PC-9 (cell line): Measurements from ENCODE around the gene CRISPLD2.

Experiments
- CTCF ChIP-seq: fragments of 200-600 bp; sonication (generic); conservative IDR thresholded peaks from 2 replicates; pipeline ENCODE4 v1.6.1; 2017; ENCODE audit warnings: mixed run types, antibody characterized with exemption, mild to moderate bottlenecking, moderate library complexity
- EZH2 ChIP-seq: fragments of 200-600 bp; sonication (generic); IDR thresholded peaks from 2 replicates; pipeline ENCODE4 v1.8.0; 2017; ENCODE audit warnings: antibody characterized with exemption, low read depth

GRCh38 chr16:84859681-84860080 lies 39.9 kb downstream of the CRISPLD2 start:
- TF ChIP-seq EZH2 = no peak
- no peak for TF ChIP-seq CTCF
